Measurements from ENCODE around the gene SETD3.

Gene SETD3

GRCh38 chr14:99479906-99480869 is at the start of gene SETD3:
TSS of gene SETD3 (minus strand) at chr14:99480859. CDS start at chr14:99465805, 15,054 bp downstream.
- DNase-seq (ENCODE audit: low read depth in 2 of 2): no peak

- DNase-seq (ENCODE audit: low read depth in 2 of 2): no peak
These were observed 49.2 kb upstream of the SETD3 start for GRCh38 chr14:99529899-99530298.

- DNase-seq (ENCODE audit: low read depth in 2 of 2): no peak
These were observed 46.9 kb upstream of the SETD3 start for GRCh38 chr14:99527427-99528076.

GRCh38 chr14:99527026-99527425 is 46.4 kb upstream of the SETD3 start:
- DNase-seq (ENCODE audit: low read depth in 2 of 2): no peak

GRCh38 chr14:99525699-99526080 is 45.0 kb upstream of the SETD3 start:
- DNase-seq (ENCODE audit: low read depth in 2 of 2): no peak

- DNase-seq (ENCODE audit: low read depth in 2 of 2): peak in 1 of 2 experiments; percentile 15
These were observed 44.4 kb upstream of the SETD3 start for GRCh38 chr14:99524804-99525698.

GRCh38 chr14:99524091-99524661 is 43.5 kb upstream of the SETD3 start:
- DNase-seq (ENCODE audit: low read depth in 2 of 2): no peak

- no peak for DNase-seq (ENCODE audit: low read depth in 2 of 2)
These were observed 43.0 kb upstream of the SETD3 start for GRCh38 chr14:99523704-99524055.

- DNase-seq (ENCODE audit: low read depth in 2 of 2): no peak
These were observed 42.5 kb upstream of the SETD3 start for GRCh38 chr14:99522934-99523703.

- peak in 1 of 2 experiments; percentile 18 for DNase-seq (ENCODE audit: low read depth in 2 of 2)
These were observed 41.8 kb upstream of the SETD3 start for GRCh38 chr14:99522457-99522891.

GRCh38 chr14:99522025-99522401 is 41.4 kb upstream of the SETD3 start:
- no peak for DNase-seq (ENCODE audit: low read depth in 2 of 2)

- DNase-seq (ENCODE audit: low read depth in 2 of 2): no peak
These were observed 40.7 kb upstream of the SETD3 start for GRCh38 chr14:99521176-99522024.

- DNase-seq (ENCODE audit: low read depth in 2 of 2): no peak
These were observed 40.0 kb upstream of the SETD3 start for GRCh38 chr14:99520571-99521081.

- DNase-seq (ENCODE audit: low read depth in 2 of 2): no peak
These were observed 39.3 kb upstream of the SETD3 start for GRCh38 chr14:99519931-99520421.

GRCh38 chr14:99519347-99519881 is 38.8 kb upstream of the SETD3 start:
- no peak for DNase-seq (ENCODE audit: low read depth in 2 of 2)

- no peak for DNase-seq (ENCODE audit: low read depth in 2 of 2)
These were observed 38.0 kb upstream of the SETD3 start for GRCh38 chr14:99518441-99519346.

GRCh38 chr14:99517643-99518381 is 37.2 kb upstream of the SETD3 start:
- DNase-seq (ENCODE audit: low read depth in 2 of 2): no peak

Measured in fibroblast of skin of left biceps (primary cell).